Keratinocyte (primary cell): ENCODE results near the gene RBMS3. TPM values are rescaled to one million over a fixed set of nuclear protein-coding genes. Genes with fewer than 3 reads are reported as not detected.

Experiments used
- DNase-seq: peaks from one replicate; pipeline ENCODE4 v3.0.0-alpha.2; 2011; ENCODE audit warnings: low read depth, missing footprints, low spot score
- FAIRE-seq: peaks from 2 replicates; lab custom pipeline; 2011; peaks lifted over from hg19 to GRCh38; lab: Jason Lieb, UNC
- H2AFZ ChIP-seq: 2 replicates; pipeline ENCODE4 v1.6.0; 2012; ENCODE audit warnings: low read length, control low read depth, inconsistent platforms; ENCODE audit not compliant: control insufficient read depth
- H3K27ac ChIP-seq: 2 replicates; pipeline ENCODE4 v1.5.1; 2011; ENCODE audit warnings: low read length; ENCODE audit not compliant: control insufficient read depth, insufficient read depth
- H3K27me3 ChIP-seq: 3 replicates; pipeline ENCODE4 v1.6.0; 2011; ENCODE audit warnings: low read length; ENCODE audit not compliant: control insufficient read depth, insufficient read depth; ENCODE audit errors: extremely low read depth
- H3K36me3 ChIP-seq, 2 experiments: 2 replicates in 1 of 2; 3 replicates in 1 of 2; pipeline ENCODE4 v1.5.1; 2011; ENCODE audit warnings: low read length in 2 of 2, mild to moderate bottlenecking in 1 of 2; ENCODE audit not compliant: control insufficient read depth in 2 of 2, insufficient read depth in 2 of 2; ENCODE audit errors: extremely low read depth in 1 of 2
- H3K4me1 ChIP-seq: 3 replicates; pipeline ENCODE4 v1.5.1; 2011; ENCODE audit warnings: low read length; ENCODE audit not compliant: control insufficient read depth, insufficient read depth; ENCODE audit errors: extremely low read depth
- H3K4me2 ChIP-seq: 3 replicates; pipeline ENCODE4 v1.6.0; 2011; ENCODE audit warnings: low read depth, low read length; ENCODE audit not compliant: control insufficient read depth, insufficient read depth; ENCODE audit errors: extremely low read depth
- H3K4me3 ChIP-seq, 3 experiments: fragments of 200-600 bp in 1 of 3; sonication (generic) in 1 of 3; 2 replicates in 2 of 3; 3 replicates in 1 of 3; pipeline ENCODE4 v1.5.1; 2011 to 2016; ENCODE audit warnings: low read length in 3 of 3, mild to moderate bottlenecking in 3 of 3, control low read depth in 2 of 3, inconsistent platforms in 1 of 3, low read depth in 1 of 3, mixed read lengths in 1 of 3, mixed run types in 1 of 3, moderate library complexity in 1 of 3; ENCODE audit not compliant: control insufficient read depth in 2 of 3, insufficient read depth in 2 of 3; ENCODE audit errors: extremely low read depth in 1 of 3
- H3K79me2 ChIP-seq: 2 replicates; pipeline ENCODE4 v1.6.0; 2012; ENCODE audit warnings: low read length; ENCODE audit not compliant: control insufficient read depth, insufficient read depth
- H3K9ac ChIP-seq: 3 replicates; pipeline ENCODE4 v1.6.0; 2011; ENCODE audit warnings: low read length; ENCODE audit not compliant: control insufficient read depth, insufficient read depth; ENCODE audit errors: extremely low read depth
- H3K9me1 ChIP-seq: 3 replicates; pipeline ENCODE4 v1.6.0; 2011; ENCODE audit warnings: low read length; ENCODE audit not compliant: control insufficient read depth, insufficient read depth; ENCODE audit errors: extremely low read depth
- H3K9me3 ChIP-seq: 2 replicates; pipeline ENCODE4 v1.5.1; 2012; ENCODE audit warnings: low read depth, low read length; ENCODE audit not compliant: control insufficient read depth
- H4K20me1 ChIP-seq: 3 replicates; pipeline ENCODE4 v1.6.0; 2011; ENCODE audit warnings: low read length; ENCODE audit not compliant: control insufficient read depth, insufficient read depth; ENCODE audit errors: extremely low read depth
- CTCF ChIP-seq, 3 experiments: IDR thresholded peaks in 1 of 3; conservative IDR thresholded peaks in 1 of 3; optimal IDR thresholded peaks in 1 of 3; 2 replicates in 2 of 3; 3 replicates in 1 of 3; pipeline versions ENCODE3 to v1.5.1; 2011; ENCODE audit warnings: low read length in 3 of 3, mild to moderate bottlenecking in 3 of 3, moderate library complexity in 2 of 3, control low read depth in 1 of 3, inconsistent platforms in 1 of 3; ENCODE audit not compliant: insufficient read depth in 2 of 3; ENCODE audit errors: extremely low read depth in 1 of 3
- EZH2 ChIP-seq: IDR thresholded peaks from one replicate; pipeline ENCODE4 v1.6.1; 2012; ENCODE audit warnings: inconsistent platforms, mild to moderate bottlenecking, low read length, moderate library complexity
- dilution Hi-C: fragments of 300-500 bp; cut with MboI; formaldehyde crosslinking; loops from one replicate; pipeline ENCODE4 v1.7.0; 2020; ENCODE audit warnings: low sequenced_read_pairs; ENCODE audit not compliant: extremely low pct_ligation_motif_present
- polyA plus RNA-seq, 5 experiments: library from polyadenylated mRNA; depleted of rRNA in 3 of 5; stranded (reverse) in 3 of 5; stranded (forward) in 1 of 5; unstranded in 1 of 5; fragments of >200 nt; gene quantifications; 1 replicate in 1 of 5; 2 replicates in 3 of 5; 3 replicates in 1 of 5; pipeline versions ENCODE4 v1.2.1 to v1.2.3, GENCODE V29; 2011 to 2012; ENCODE audit warnings: missing spikeins in 2 of 5, low read depth in 1 of 5, low replicate concordance in 1 of 5

The RBMS3 gene
- polyA plus RNA-seq, 1 donor (not counting 4 experiments of a cell fraction or from before 2014, with no cell fraction given), result 2.3 TPM

DNA sequence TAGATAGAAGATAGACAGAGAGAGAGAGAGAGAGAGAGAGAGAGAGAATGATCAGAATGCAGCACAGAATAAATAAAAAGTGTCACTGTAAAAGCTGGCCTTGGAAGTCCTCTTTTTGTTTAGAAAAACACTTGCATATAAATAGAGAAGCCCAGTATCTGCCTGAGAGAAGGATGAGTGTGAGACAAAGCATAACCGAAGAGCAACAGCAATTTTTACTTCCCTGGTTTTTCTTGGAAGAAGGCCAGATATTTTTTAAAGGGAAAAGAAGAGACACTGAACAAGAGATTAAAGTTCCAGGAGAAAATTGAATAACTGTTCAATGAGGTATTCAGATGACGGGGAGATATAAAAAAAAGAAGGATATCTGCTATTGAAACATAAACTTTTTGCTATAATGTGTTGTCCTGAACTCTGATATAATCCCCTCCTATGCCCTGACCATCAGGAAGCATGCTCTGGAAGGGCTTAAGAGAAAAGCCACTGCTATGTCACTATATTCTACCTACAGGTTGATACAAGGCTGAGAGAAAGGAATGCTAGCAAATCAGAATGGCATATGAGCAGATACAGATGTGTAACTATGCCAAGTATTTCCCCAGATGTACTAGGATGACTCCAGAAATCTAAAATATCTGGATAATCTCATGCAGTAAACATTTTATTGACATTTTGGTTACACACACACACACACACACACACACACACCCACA lies 358.9 kb downstream of the RBMS3 start:
- Histone ChIP-seq H3K36me3 (no peaks in the 10 kb centered on the region), H2AFZ (no peak overlapping the region), H3K4me1 (no peaks in the 10 kb centered on the region), H3K9ac (no peak overlapping the region), H3K79me2 (no peaks in the 10 kb centered on the region), H3K27me3 (no peaks in the 10 kb centered on the region), H3K4me3 (no peak overlapping the region), H3K27ac (no peak overlapping the region), H3K9me1 (no peaks in the 10 kb centered on the region), H3K9me3 (no peaks in the 10 kb centered on the region), H4K20me1 (no peaks in the 10 kb centered on the region), H3K4me2 (no peak overlapping the region)
- FAIRE-seq, result no peak
- dilution Hi-C loops, result no loop called here
- TF ChIP-seq CTCF (optimal IDR thresholded peaks at IDR 0.05 in 1 of 3, IDR thresholded peaks at IDR 0.05 in 1 of 3, conservative IDR thresholded peaks at IDR 0.05 in 1 of 3; ENCODE audit: extremely low read depth in 1 of 3, insufficient read depth in 2 of 3, low read length in 3 of 3) (no peak), EZH2 (no peak)
- DNase-seq, result no peak

GRCh38 chr3:29642393-29643033 lies 361.6 kb downstream of the RBMS3 start:
- H3K4me1 ChIP-seq, result no peaks in the 10 kb centered on the region
- H3K79me2 ChIP-seq, result no peaks in the 10 kb centered on the region
- H2AFZ ChIP-seq, result no peak overlapping the region
- FAIRE-seq (peak; percentile 41), DNase-seq (no peak)
- dilution Hi-C loops, result no loop called here
- no peak overlapping the region for H3K27ac ChIP-seq
- H3K4me2 ChIP-seq, result no peak overlapping the region
- H3K9ac ChIP-seq, result no peak overlapping the region
- H3K9me1 ChIP-seq, result no peaks in the 10 kb centered on the region
- H3K4me3 ChIP-seq, result no peak overlapping the region
- H4K20me1 ChIP-seq, result no peaks in the 10 kb centered on the region
- H3K27me3 ChIP-seq, result no peaks in the 10 kb centered on the region
- H3K9me3 ChIP-seq, result no peaks in the 10 kb centered on the region
- TF ChIP-seq EZH2, result no peak
- no peak for TF ChIP-seq CTCF (optimal IDR thresholded peaks at IDR 0.05 in 1 of 3, IDR thresholded peaks at IDR 0.05 in 1 of 3, conservative IDR thresholded peaks at IDR 0.05 in 1 of 3; ENCODE audit: extremely low read depth in 1 of 3, insufficient read depth in 2 of 3, low read length in 3 of 3)
- H3K36me3 ChIP-seq, result no peaks in the 10 kb centered on the region
